SU-DHL-6 (cell line): ENCODE results near the gene ERG.

Experiments
- H2AFZ ChIP-seq: fragments of 200-600 bp; sonication (generic); 2 replicates; pipeline ENCODE4 v1.6.1; 2014; ENCODE audit warnings: low read depth, mild to moderate bottlenecking, moderate library complexity, mixed read lengths, antibody characterized with exemption, low read length; ENCODE audit not compliant: severe bottlenecking
- H3F3A ChIP-seq: fragments of 200-600 bp; shearing (Covaris generic); 2 replicates; pipeline ENCODE4 v1.6.0; 2016; ENCODE audit warnings: antibody characterized with exemption, mild to moderate bottlenecking; ENCODE audit not compliant: insufficient read depth
- H3K27ac ChIP-seq: fragments of 200-600 bp; sonication (generic); 2 replicates; pipeline ENCODE4 v1.5.1; 2016; ENCODE audit warnings: low read depth, mild to moderate bottlenecking, low read length, moderate library complexity, mixed read lengths
- H3K27me3 ChIP-seq: fragments of 200-600 bp; sonication (generic), shearing (Covaris generic); 2 replicates; pipeline ENCODE4 v1.6.0; 2014; ENCODE audit warnings: mild to moderate bottlenecking, low read length
- H3K36me3 ChIP-seq: fragments of 200-600 bp; sonication (generic); 2 replicates; pipeline ENCODE4 v1.6.1; 2014; ENCODE audit warnings: mild to moderate bottlenecking, low read length, mixed read lengths
- H3K4me2 ChIP-seq: fragments of 300-600, 200-600 bp; shearing (Covaris generic), sonication (generic); 2 replicates; pipeline ENCODE4 v1.6.0; 2014; ENCODE audit warnings: low read length, low read depth, mild to moderate bottlenecking; ENCODE audit not compliant: poor library complexity, severe bottlenecking
- H3K4me3 ChIP-seq: fragments of 200-600 bp; sonication (generic); 2 replicates; pipeline ENCODE4 v1.5.1; 2014; ENCODE audit warnings: antibody characterized with exemption, low read length, mild to moderate bottlenecking, mixed read lengths; ENCODE audit not compliant: insufficient read depth, poor library complexity, severe bottlenecking
- H3K79me2 ChIP-seq: fragments of 200-600 bp; sonication (generic); 2 replicates; pipeline ENCODE4 v1.6.1; 2014; ENCODE audit warnings: mild to moderate bottlenecking, low read length, moderate library complexity; ENCODE audit not compliant: insufficient read depth
- H3K9ac ChIP-seq: fragments of 200-600 bp; sonication (generic); 2 replicates; pipeline ENCODE4 v1.7.0; 2014; ENCODE audit warnings: mild to moderate bottlenecking, low read length
- H3K9me2 ChIP-seq: fragments of 200-600 bp; sonication (generic); replicated peaks from 2 replicates; pipeline ENCODE4 v1.6.1; 2014; ENCODE audit warnings: low read length; ENCODE audit not compliant: insufficient read depth
- H3K9me3 ChIP-seq: fragments of 200-600 bp; sonication (generic); 2 replicates; pipeline ENCODE4 v1.6.1; 2014; ENCODE audit warnings: low read length, mixed read lengths; ENCODE audit not compliant: insufficient read depth
- H4K20me1 ChIP-seq: fragments of 200-600 bp; sonication (generic); 2 replicates; pipeline ENCODE4 v1.6.1; 2014; ENCODE audit warnings: low read depth, mild to moderate bottlenecking, antibody characterized with exemption, low read length, moderate library complexity, mixed read lengths
- CTCF ChIP-seq: fragments of 200-600 bp; sonication (generic); IDR thresholded peaks from one replicate; pipeline ENCODE4 v1.5.1; 2017; ENCODE audit warnings: antibody characterized with exemption, mild to moderate bottlenecking, low read length, moderate library complexity; ENCODE audit not compliant: insufficient read depth, poor library complexity, severe bottlenecking
- EZH2phosphoT487 ChIP-seq: fragments of 200-600 bp; sonication (generic), shearing (Covaris generic); conservative IDR thresholded peaks from 2 replicates; pipeline ENCODE4 v1.6.1; 2018; ENCODE audit warnings: mild to moderate bottlenecking, antibody characterized with exemption, low read length, moderate library complexity, mixed read lengths

The ERG gene

GRCh38 chr21:38455403-38455802 lies 42.9 kb downstream of the ERG start:
- no peaks in the 10 kb centered on the region for H3K9me2 ChIP-seq
- H3K36me3 ChIP-seq: no peaks in the 10 kb centered on the region
- H3K27me3 ChIP-seq: no peaks in the 10 kb centered on the region
- H3K4me2 ChIP-seq: no peak overlapping the region
- no peak overlapping the region for H3K27ac ChIP-seq
- H2AFZ ChIP-seq: no peak overlapping the region
- no peak overlapping the region for H3K9ac ChIP-seq
- no peaks in the 10 kb centered on the region for H3K79me2 ChIP-seq
- no peak for TF ChIP-seq EZH2phosphoT487
- no peaks in the 10 kb centered on the region for H3K9me3 ChIP-seq
- no peaks in the 10 kb centered on the region for H3F3A ChIP-seq
- H3K4me3 ChIP-seq: no peak overlapping the region
- no peaks in the 10 kb centered on the region for H4K20me1 ChIP-seq

- Histone ChIP-seq H3K4me2 (no peak overlapping the region), H3K36me3 (no peaks in the 10 kb centered on the region), H3K27me3 (no peaks in the 10 kb centered on the region), H3K27ac (no peak overlapping the region), H2AFZ (no peak overlapping the region), H3K9me2 (no peaks in the 10 kb centered on the region), H3K9me3 (no peaks in the 10 kb centered on the region), H3K9ac (no peak overlapping the region), H3K79me2 (no peaks in the 10 kb centered on the region), H3F3A (no peaks in the 10 kb centered on the region), H3K4me3 (no peak overlapping the region), H4K20me1 (no peaks in the 10 kb centered on the region)
- TF ChIP-seq EZH2phosphoT487: no peak
- no peak for TF ChIP-seq CTCF
Measured at GRCh38 chr21:38454702-38455101, 43.6 kb downstream of the ERG start.

- TF ChIP-seq CTCF (no peak), EZH2phosphoT487 (no peak)
- Histone ChIP-seq H3K79me2 (no peaks in the 10 kb centered on the region), H3K27me3 (0 out of 2 replicates have a peak, but pooled peaks cover 3% of the 10 kb centered on the region), H3K9ac (no peak overlapping the region), H3K9me3 (no peaks in the 10 kb centered on the region), H3K9me2 (no peaks in the 10 kb centered on the region), H3K4me2 (no peak overlapping the region), H3K36me3 (no peaks in the 10 kb centered on the region), H3K4me3 (no peak overlapping the region), H4K20me1 (no peaks in the 10 kb centered on the region), H2AFZ (no peak overlapping the region), H3K27ac (no peak overlapping the region), H3F3A (no peaks in the 10 kb centered on the region)
Measured at GRCh38 chr21:38454161-38454560, 44.1 kb downstream of the ERG start.

- Histone ChIP-seq H3K79me2 (no peaks in the 10 kb centered on the region), H3K4me2 (no peak overlapping the region), H3F3A (no peaks in the 10 kb centered on the region), H3K9me3 (no peaks in the 10 kb centered on the region), H3K36me3 (no peaks in the 10 kb centered on the region), H3K27me3 (0 out of 2 replicates have a peak, but pooled peaks cover 3% of the 10 kb centered on the region), H3K9me2 (no peaks in the 10 kb centered on the region), H3K9ac (no peak overlapping the region), H2AFZ (no peak overlapping the region), H3K27ac (no peak overlapping the region), H4K20me1 (no peaks in the 10 kb centered on the region), H3K4me3 (no peak overlapping the region)
- TF ChIP-seq EZH2phosphoT487 (no peak), CTCF (no peak)
Measured at GRCh38 chr21:38448671-38449385, 49.4 kb downstream of the ERG start.
